ENCODE measurements around the gene ZMIZ2.

DNA sequence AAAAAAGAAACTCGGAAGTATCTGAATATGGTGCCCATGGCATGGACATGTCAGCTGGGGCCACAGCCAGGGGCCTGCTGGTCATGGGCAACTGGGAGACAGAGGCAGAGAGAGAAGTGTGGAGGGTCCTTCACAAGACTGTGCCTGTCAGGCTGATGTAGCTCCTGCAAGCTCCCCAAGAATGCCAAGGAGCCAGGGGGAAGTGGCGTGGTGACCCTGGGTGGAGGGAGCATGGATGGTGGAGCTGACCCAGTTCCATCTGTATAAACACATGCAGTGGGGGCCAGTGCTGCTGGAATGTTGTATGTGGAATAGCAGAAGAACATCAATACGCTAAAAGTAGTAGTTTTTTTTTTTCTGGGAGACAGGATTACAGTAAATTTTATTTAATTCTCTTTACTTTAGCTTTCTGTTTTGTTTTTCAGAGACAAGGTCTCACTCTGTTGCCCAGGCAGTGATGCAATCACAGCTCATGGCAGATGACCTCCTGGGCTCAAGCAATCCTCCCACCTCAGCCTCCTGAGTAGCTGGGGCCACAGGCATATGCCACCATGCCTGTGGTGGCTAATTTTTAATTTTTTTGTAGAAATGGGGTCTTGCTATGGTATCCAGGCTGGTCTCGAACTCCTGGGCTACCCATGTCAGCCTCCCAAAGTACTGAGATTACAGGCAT is 10.5 kb upstream of the ZMIZ2 start:
- TF ChIP-seq POLR2A (IDR thresholded peaks at IDR 0.05; ENCODE audit: low read length), result no peak
- TF ChIP-seq GATA1 (IDR thresholded peaks at IDR 0.05; ENCODE audit: low read depth, low read length), result no peak
